Fibroblast of gingiva (primary cell): ENCODE data around the gene KCNA3.
A peak's percentile ranks its signal among the peaks of the same experiment; 100 is the strongest.

Experiments used
- DNase-seq: peaks from one replicate; pipeline ENCODE4 v3.0.0-alpha.2; 2011; ENCODE audit warnings: low read depth

Gene KCNA3

DNA sequence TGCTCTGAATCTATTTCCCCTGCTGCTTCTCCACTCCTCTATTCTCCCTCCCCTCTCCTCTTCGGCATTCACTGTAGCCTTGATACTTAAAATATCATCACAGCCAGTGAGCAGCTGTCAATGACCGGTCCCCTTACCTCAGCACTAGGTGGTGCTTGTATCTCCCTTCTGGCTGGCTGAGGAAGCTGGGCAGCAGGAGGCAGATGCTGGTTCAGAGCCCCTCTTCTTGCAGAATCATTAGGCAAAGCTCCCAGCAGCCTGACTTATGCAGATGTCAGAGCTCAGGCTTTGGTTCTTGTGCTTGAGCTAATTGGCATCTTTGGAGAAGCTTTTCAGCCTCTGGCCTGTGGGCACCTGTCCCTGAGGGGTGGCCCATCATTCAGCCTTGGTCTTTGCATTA lies 36.7 kb downstream of the KCNA3 start:
- DNase-seq: no peak

- no peak for DNase-seq
Measured at GRCh38 chr1:110637475-110637874, 37.3 kb downstream of the KCNA3 start.

DNA sequence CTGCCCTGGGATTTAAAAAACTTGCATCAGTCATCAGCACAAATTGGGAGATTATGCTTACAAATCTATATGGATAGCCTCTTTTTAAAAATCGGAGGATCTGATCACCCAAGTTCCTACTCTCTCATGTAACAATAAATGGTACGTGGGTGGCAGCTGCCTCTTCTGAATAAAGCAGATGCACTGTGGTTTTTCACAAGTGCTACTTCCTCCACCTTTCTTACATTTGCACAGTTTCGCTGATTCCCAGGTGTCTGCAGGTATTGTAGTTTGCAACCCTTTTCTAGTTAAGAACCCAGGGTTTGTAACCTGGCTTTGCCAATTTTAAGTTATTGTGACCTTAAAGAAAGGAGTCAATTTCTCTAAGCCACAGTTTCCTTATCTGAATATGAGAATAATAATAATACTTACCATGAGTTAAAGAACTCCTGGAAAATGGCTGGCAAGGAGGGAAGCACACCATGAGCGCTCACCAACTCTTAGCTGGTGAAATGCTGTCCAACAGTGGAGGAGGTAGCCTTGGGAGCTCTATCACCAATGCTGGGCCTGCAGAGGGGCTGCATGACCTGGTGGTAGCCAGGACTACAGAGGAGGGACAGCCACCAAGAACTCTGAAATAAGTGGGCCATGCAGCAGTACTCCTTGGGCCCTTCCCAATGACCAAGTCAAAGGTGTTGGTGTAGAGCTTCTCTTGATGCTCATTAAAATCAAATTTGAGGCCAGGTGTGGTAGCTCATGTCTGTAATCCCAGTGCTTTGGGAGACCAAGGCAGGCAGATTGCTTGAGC lies 38.4 kb downstream of the KCNA3 start:
- no peak for DNase-seq

- no peak for DNase-seq
Measured at GRCh38 chr1:110635434-110635833, 39.3 kb downstream of the KCNA3 start.

- DNase-seq: peak; percentile 58
Measured at GRCh38 chr1:110634455-110635311, 40.1 kb downstream of the KCNA3 start.

DNA sequence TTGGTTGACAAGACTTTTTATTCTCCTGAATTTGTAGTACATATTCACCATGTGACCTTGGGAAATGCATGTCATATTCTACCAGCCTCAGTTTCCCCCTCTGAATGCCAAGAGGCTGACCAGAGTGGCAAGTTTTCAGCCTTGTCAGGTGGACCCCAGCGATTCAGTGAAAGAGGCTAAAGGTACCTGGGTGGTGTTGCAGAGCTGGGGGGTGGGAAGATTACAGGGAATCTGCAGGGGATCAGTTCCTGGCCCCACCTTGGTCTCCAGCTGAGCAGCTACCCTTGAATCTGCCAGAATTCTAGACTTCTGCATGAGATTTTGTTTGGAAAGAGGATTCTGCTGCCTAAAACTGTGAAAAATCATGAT lies 40.7 kb downstream of the KCNA3 start:
- DNase-seq: no peak

- no peak for DNase-seq
Measured at GRCh38 chr1:110633646-110634030, 41.1 kb downstream of the KCNA3 start.

- no peak for DNase-seq
Measured at GRCh38 chr1:110631836-110632620, 42.7 kb downstream of the KCNA3 start.

DNA sequence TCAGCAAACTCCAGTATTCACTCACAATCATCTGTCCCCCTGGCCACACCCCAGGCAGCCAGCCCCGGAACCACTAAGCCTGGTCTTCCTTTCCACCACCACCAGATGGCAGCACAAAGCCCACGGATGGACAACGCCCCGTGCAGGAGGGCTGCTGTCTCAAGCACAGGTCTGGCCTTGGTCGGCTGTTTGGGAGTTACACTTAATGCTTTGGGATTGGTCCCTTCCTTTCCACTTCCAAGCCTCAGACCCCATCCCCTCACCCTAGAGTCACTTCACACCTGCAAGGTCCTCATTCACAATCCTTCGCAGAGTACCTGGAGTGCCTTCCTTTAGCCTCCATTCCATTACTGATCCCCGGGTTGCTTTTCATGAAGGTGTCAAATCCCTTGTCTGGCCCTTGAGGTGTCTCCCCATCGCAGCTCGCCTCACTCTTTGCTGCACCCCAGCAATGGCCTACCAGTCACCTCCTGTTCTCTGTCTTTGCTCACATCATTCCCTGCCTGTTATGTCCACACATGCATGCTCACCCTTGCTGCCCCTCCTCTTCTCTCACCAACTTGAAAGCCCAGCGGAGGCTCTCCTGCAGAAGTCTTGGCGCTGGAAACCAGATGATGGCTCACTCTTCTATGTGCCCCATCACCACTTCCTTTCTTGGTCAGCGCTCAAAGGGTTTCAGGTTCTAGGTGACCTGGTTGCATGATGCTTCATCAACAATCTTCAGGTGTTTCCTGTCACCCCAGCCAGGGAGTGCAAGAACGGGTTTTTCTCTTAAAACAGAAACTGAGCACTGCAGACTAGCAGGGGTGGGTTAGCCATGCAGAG lies 43.7 kb downstream of the KCNA3 start:
- peak; percentile 31 for DNase-seq

DNA sequence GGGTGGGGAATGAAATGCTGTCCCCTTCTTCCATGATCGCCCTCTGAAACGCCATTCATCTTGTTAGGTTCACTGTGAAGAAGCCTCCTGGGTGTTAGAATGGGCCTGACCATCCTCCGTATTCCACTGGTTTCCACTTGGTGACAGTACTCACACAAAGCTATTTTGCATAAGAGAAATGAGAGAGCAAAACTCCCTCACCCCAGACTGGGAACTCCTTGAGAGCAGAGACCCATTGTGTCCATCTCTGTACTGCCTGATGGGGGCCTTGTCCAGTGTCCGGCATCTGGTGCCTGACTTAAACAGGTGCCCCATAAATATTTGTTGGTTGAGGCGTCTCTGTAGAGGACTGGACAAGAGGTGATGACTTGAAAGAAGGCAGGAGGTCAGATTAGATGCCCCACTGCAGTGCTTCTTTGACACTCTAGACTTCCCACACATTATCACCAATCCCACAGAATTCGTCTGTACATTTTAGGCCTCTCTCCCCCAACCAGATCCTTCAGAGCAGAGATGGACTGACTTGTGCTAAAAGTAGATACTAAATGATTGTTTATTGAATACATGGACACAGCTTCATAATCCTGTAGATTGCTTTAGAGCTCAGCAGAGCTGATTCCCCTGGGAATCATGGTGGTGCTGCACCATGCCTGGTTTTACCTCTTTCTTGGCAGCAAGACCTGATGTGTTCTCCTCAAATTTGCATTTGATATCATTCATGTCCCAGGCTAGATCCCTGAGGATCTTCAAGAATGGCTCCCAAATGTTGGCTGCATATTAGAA lies 46.2 kb downstream of the KCNA3 start:
- no peak for DNase-seq

DNA sequence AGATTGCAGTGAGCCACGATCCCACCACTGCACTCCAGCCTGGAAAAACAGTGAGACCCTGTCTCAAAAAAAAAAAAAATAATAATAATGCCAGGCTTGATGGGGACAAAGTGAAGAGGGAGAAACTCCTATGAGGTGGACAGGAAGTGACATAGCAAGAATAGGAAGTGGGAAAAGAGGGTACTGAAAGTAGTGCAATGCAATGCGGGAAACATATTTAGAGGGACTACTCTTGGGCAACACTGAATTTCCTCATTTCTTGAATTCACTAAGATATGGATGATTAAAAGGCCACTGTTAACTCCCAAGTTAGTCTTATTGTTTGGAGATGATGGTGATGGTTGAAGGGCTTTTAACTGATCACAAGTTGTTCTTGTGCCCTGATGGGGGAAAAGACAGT lies 47.0 kb downstream of the KCNA3 start:
- no peak for DNase-seq

GRCh38 chr1:110626889-110627288 lies 47.9 kb downstream of the KCNA3 start:
- no peak for DNase-seq
